ENCODE data around the gene TMEM87B.
"Not testable (repeated sequence)": the region's sequence is repeated elsewhere in the genome, so short reads cannot be mapped to it uniquely, and the experiment has no call there.

Gene TMEM87B

DNA sequence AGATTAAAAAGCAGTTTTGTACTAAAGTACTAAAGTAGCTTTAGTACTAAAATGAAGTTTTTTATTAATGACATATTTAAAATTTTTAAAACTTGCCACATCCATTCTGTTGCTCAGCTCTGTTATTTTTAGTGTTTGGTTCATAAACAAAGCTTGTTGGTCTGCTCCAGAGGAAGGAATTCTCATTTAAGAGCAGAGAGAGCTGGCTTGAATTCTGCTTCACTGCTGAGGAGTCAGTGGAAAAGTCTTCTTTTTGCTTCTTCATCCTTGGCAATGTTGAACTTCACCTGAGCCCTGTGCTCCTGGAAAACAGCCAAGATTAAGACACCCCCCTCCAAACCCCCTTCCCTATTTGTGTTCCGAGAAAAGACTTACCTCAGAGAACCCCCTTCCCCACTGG lies 40.6 kb downstream of the TMEM87B start:
- TF ChIP-seq, protein P1, sequence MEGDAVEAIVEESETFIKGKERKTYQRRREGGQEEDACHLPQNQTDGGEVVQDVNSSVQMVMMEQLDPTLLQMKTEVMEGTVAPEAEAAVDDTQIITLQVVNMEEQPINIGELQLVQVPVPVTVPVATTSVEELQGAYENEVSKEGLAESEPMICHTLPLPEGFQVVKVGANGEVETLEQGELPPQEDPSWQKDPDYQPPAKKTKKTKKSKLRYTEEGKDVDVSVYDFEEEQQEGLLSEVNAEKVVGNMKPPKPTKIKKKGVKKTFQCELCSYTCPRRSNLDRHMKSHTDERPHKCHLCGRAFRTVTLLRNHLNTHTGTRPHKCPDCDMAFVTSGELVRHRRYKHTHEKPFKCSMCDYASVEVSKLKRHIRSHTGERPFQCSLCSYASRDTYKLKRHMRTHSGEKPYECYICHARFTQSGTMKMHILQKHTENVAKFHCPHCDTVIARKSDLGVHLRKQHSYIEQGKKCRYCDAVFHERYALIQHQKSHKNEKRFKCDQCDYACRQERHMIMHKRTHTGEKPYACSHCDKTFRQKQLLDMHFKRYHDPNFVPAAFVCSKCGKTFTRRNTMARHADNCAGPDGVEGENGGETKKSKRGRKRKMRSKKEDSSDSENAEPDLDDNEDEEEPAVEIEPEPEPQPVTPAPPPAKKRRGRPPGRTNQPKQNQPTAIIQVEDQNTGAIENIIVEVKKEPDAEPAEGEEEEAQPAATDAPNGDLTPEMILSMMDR (IDR thresholded peaks at IDR 0.05; ENCODE audit: insufficient read depth, low read length, poor library complexity, severe bottlenecking), result no peak
- no peak overlapping the region for H3K4me3 ChIP-seq (replicated peaks; ENCODE audit: low read depth, low read length)
- H3K27me3 ChIP-seq (replicated peaks; ENCODE audit: control insufficient read depth, insufficient read depth, low read length), result no peaks in the 10 kb centered on the region
- H3K36me3 ChIP-seq (ENCODE audit: control insufficient read depth, insufficient read depth, low read length), result peaks cover 13% of the 10 kb centered on the region
- DNase-seq (ENCODE audit: extremely low read depth, insufficient read length), result no peak

DNA sequence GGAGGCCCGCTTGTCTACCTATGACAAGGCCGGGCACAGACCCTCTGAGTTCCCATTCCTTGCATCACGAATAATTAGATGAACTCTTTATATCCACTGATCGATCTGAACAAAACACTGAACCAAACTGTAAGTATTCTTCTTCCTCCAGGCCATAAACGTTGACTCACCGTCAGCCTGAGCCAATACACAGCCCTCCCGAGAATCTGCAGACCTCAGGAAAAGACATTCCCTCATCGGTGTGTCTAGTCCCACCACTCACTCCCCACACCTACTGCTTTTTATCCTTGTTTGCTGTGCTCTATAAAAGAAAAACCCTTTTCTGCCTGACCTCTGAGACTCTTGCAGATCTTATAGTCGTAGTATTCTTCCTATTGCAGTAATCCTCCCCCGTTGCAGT lies 41.0 kb downstream of the TMEM87B start:
- TF ChIP-seq, protein P1 (IDR thresholded peaks at IDR 0.05; ENCODE audit: insufficient read depth, low read length, poor library complexity, severe bottlenecking), result no peak
- DNase-seq (ENCODE audit: extremely low read depth, insufficient read length), result no peak
- Histone ChIP-seq H3K27me3 (replicated peaks; ENCODE audit: control insufficient read depth, insufficient read depth, low read length) (no peaks in the 10 kb centered on the region), H3K4me3 (replicated peaks; ENCODE audit: low read depth, low read length) (no peak overlapping the region), H3K36me3 (ENCODE audit: control insufficient read depth, insufficient read depth, low read length) (peaks cover 13% of the 10 kb centered on the region)

DNA sequence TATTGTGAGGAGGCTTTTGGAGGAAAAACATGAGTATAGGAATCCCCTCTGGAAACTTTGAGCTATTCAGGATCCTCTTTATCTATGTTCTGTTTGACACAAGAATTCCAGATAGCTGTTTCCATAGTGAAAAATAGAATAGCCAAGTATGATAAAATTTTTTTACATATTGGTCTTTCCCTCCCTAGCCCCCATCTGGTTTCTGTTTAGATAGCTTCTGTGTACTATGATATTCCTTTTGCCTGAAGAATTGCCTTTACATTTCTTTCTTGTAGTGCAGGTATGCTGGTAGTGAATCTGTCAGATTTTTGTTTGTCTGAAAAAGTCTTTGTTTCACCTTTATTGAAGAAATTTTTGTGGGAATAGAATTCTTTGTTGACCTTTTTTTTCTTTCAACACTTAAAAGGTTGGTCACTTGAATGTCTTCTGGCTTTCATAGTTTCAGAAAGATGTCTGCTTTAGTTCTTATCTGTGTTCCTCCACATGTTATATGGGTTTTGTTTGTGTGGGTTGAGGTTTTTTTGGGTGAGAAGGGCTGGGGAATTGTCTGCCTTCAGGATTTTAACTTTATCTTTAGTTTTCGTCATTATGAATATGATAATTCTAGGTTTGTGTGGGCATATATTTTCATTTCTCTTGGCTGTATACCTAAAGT lies 53.2 kb downstream of the TMEM87B start:
- peaks cover 6% of the 10 kb centered on the region for H3K36me3 ChIP-seq (ENCODE audit: control insufficient read depth, insufficient read depth, low read length)
- no peaks in the 10 kb centered on the region for H3K27me3 ChIP-seq (replicated peaks; ENCODE audit: control insufficient read depth, insufficient read depth, low read length)
- DNase-seq (ENCODE audit: extremely low read depth, insufficient read length), result no peak
- TF ChIP-seq, protein P1 (IDR thresholded peaks at IDR 0.05; ENCODE audit: insufficient read depth, low read length, poor library complexity, severe bottlenecking), result no peak
- no peak overlapping the region for H3K4me3 ChIP-seq (replicated peaks; ENCODE audit: low read depth, low read length)

DNA sequence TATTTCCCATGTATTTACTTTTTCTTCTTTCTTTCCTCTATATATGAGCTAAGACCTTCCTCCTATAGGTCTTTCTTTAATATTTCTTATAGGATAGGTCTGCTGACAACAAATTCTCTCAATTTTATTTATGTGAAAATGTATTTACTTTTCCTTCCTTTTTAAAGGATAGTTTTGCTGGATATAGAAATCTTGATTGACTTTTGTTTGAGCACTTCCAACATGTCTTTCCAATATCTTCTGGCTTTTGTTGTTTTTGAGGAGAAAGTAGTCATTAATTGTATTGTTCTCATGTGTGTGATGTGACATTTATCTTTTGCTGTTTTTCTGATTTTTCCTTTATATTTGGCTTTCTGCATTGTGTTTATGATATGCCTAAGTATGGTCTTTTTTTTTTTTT lies 54.2 kb downstream of the TMEM87B start:
- no peak for DNase-seq (ENCODE audit: extremely low read depth, insufficient read length)
- peaks cover 6% of the 10 kb centered on the region for H3K36me3 ChIP-seq (ENCODE audit: control insufficient read depth, insufficient read depth, low read length)
- TF ChIP-seq, protein P1 (IDR thresholded peaks at IDR 0.05; ENCODE audit: insufficient read depth, low read length, poor library complexity, severe bottlenecking), result no peak
- no peaks in the 10 kb centered on the region for H3K27me3 ChIP-seq (replicated peaks; ENCODE audit: control insufficient read depth, insufficient read depth, low read length)
- H3K4me3 ChIP-seq (replicated peaks; ENCODE audit: low read depth, low read length), result no peak overlapping the region

DNA sequence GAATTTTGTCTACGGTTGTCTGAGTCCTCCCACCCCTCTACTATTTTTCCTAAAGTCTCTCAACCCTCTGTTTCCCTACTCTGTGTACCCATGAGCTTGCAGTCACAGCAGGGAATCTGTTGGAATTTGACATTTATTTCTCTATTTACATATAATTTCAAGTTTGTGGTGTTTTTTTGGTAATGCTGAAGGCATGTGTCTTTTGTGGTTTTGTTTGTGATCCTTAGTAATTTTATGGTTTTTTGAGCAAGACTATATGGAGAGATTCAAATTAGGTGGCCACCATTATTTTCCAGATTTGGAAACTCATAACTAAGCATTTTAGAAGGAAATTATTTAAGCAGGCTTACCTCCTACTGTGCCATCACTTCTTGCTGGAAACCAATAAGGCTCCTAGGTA lies 55.9 kb downstream of the TMEM87B start:
- H3K27me3 ChIP-seq (replicated peaks; ENCODE audit: control insufficient read depth, insufficient read depth, low read length), result no peaks in the 10 kb centered on the region
- H3K36me3 ChIP-seq (ENCODE audit: control insufficient read depth, insufficient read depth, low read length), result peaks cover 6% of the 10 kb centered on the region
- no peak overlapping the region for H3K4me3 ChIP-seq (replicated peaks; ENCODE audit: low read depth, low read length)
- TF ChIP-seq, protein P1 (IDR thresholded peaks at IDR 0.05; ENCODE audit: insufficient read depth, low read length, poor library complexity, severe bottlenecking), result no peak
- DNase-seq (ENCODE audit: extremely low read depth, insufficient read length), result no peak

DNA sequence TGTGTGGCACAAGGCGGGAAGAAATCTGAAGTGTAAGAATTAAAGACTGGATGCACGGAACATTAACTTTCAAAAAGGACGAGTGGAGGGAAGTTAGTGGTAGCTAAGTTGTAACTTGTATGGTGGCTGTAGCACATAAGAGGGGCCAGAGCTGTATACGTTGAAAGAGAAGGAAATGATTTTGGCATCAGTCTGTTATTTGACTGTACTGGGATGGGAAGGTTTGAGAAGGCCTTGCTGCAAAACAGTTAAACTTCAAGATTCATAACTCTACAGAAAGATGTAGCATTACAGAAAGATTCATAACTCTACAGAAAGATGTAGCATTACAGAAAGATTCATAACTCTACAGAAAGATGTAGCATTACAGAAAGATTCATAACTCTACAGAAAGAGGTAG lies 58.3 kb downstream of the TMEM87B start:
- H3K36me3 ChIP-seq (ENCODE audit: control insufficient read depth, insufficient read depth, low read length); H3K4me3 ChIP-seq (replicated peaks; ENCODE audit: low read depth, low read length); DNase-seq (ENCODE audit: extremely low read depth, insufficient read length); H3K27me3 ChIP-seq (replicated peaks; ENCODE audit: control insufficient read depth, insufficient read depth, low read length): not testable (repeated sequence)
